Stimulated activated CD8-positive, alpha-beta memory T cell treated with anti-CD3 and anti-CD28 coated beads, Interleukin-15, amount 100 ng/mL, for 24 hours (primary cell): ENCODE data around the gene GNAT1.
"Not testable (repeated sequence)": the region's sequence is repeated elsewhere in the genome, so short reads cannot be mapped to it uniquely, and the experiment has no call there.

Source experiments
- DNase-seq: peaks from one replicate; pipeline ENCODE4 v3.0.0-alpha.2; 2020; ENCODE audit warnings: low read depth

GNAT1 gene

GRCh38 chr3:50242851-50243542 lies 51.6 kb downstream of the GNAT1 start:
- no peak for DNase-seq

GRCh38 chr3:50243543-50243895 lies 52.1 kb downstream of the GNAT1 start:
- no peak for DNase-seq

- not testable (repeated sequence) for DNase-seq
Observed at GRCh38 chr3:50244813-50245212, 53.4 kb downstream of the GNAT1 start.

GRCh38 chr3:50245251-50245745 lies 53.9 kb downstream of the GNAT1 start:
- DNase-seq, result no peak

- DNase-seq, result peak; percentile 96
Observed at GRCh38 chr3:50245831-50246516, 54.6 kb downstream of the GNAT1 start.

DNA sequence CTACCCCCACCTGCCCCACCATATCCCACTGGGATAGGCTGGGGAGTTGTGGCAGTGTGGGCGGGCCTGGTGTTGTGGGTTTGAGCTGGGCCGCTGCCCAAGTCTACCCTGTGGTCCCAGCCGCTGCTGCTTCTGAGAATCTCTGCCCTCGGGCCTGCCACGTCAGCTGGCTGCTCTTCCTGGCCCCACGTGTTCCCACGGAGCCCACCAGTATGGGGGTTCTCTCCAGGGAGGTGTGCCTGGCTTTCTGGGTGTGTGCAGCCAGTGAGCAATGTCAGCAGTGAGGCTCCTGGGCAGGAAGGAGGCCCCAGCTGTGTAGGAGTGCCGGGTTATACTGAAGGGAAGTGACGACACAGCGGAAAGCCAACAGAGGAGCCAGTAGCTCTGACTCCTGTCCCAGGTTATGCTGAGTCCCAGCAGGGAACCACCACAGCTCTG lies 55.1 kb downstream of the GNAT1 start:
- peak; percentile 54 for DNase-seq
